HepG2 (cell line): ENCODE data around the gene NKX1-1. TPM values are rescaled to one million over a fixed set of nuclear protein-coding genes. Genes with fewer than 3 reads are reported as not detected.

ENCODE experiments used
- EED ChIP-seq: sonication (generic); formaldehyde crosslinking; IDR thresholded peaks from 2 replicates; pipeline ENCODE4 v1.5.0; 2020; ENCODE audit warnings: mild to moderate bottlenecking, missing genetic modification reagents
- FOXP1 ChIP-seq, 2 experiments: fragments of 450-650 bp in 1 of 2; IDR thresholded peaks; 2 replicates each; pipeline ENCODE4 v1.6.1; 2017 to 2018; ENCODE audit warnings: antibody characterized with exemption in 1 of 2
- GTF2F1 ChIP-seq: fragments of 150-350 bp; IDR thresholded peaks from 2 replicates; pipeline ENCODE4 v1.6.1; 2014; ENCODE audit warnings: low read length
- HDAC1 ChIP-seq: sonication (generic); formaldehyde crosslinking; IDR thresholded peaks from 2 replicates; pipeline ENCODE4 v1.5.1; 2020; ENCODE audit warnings: mild to moderate bottlenecking, missing genetic modification reagents
- KAT8 ChIP-seq: IDR thresholded peaks from 2 replicates; pipeline ENCODE4 v1.6.1; 2016; ENCODE audit warnings: missing genetic modification reagents, missing compliant biosample characterization
- MIXL1 ChIP-seq: IDR thresholded peaks from 2 replicates; pipeline ENCODE4 v1.6.1; 2016
- MYNN ChIP-seq: sonication (generic); formaldehyde crosslinking; IDR thresholded peaks from 2 replicates; pipeline ENCODE4 v1.4.0; 2020; ENCODE audit warnings: mild to moderate bottlenecking, low read depth, missing genetic modification reagents
- NCOR1 ChIP-seq: fragments of 200-600 bp; sonication (generic); IDR thresholded peaks from 2 replicates; pipeline ENCODE4 v1.7.0; 2017; ENCODE audit warnings: antibody characterized with exemption, low read length, borderline replicate concordance
- SP140L ChIP-seq: sonication (generic); formaldehyde crosslinking; IDR thresholded peaks from 2 replicates; pipeline ENCODE4 v1.4.0; 2020; ENCODE audit warnings: missing genetic modification reagents, borderline replicate concordance
- TEAD3 ChIP-seq: optimal IDR thresholded peaks from 2 replicates; pipeline ENCODE3; 2016; ENCODE audit warnings: borderline replicate concordance
- ZFP1 ChIP-seq: IDR thresholded peaks from 2 replicates; pipeline ENCODE4 v1.6.1; 2016
- ZNF20 ChIP-seq: sonication (generic); formaldehyde crosslinking; IDR thresholded peaks from 2 replicates; pipeline ENCODE4 v1.4.0; 2020; ENCODE audit warnings: mild to moderate bottlenecking, moderate library complexity, missing genetic modification reagents
- ZNF430 ChIP-seq: sonication (generic); formaldehyde crosslinking; IDR thresholded peaks from 2 replicates; pipeline ENCODE4 v1.9.0; 2021; ENCODE audit warnings: mild to moderate bottlenecking, missing genetic modification reagents
- ZNF614 ChIP-seq: IDR thresholded peaks from 2 replicates; pipeline ENCODE4 v1.6.1; 2018; ENCODE audit warnings: missing biosample characterization, missing genetic modification reagents, inconsistent platforms, borderline replicate concordance
- ZNF83 ChIP-seq: sonication (generic); formaldehyde crosslinking; IDR thresholded peaks from 2 replicates; pipeline ENCODE4 v1.4.0; 2020; ENCODE audit warnings: missing genetic modification reagents, mild to moderate bottlenecking, borderline replicate concordance
- ZSCAN12 ChIP-seq: sonication (generic); formaldehyde crosslinking; IDR thresholded peaks from 2 replicates; pipeline ENCODE4 v1.9.0; 2021; ENCODE audit warnings: mild to moderate bottlenecking, missing genetic modification reagents
- polyA plus RNA-seq, 8 experiments: library from polyadenylated mRNA; depleted of rRNA in 3 of 8; stranded (reverse) in 7 of 8; unstranded in 1 of 8; fragments of >200 nt; fragmentation: Illumina TruSeq in 4 of 8; extraction: Trizol in 4 of 8; gene quantifications; 2 replicates each; pipeline versions ENCODE4 v1.2.1 to v1.2.3, GENCODE V29; 2011 to 2016; ENCODE audit warnings: low read depth in 4 of 8, missing spikeins in 1 of 8, mixed read lengths in 1 of 8; ENCODE audit not compliant: insufficient read depth in 1 of 8
- total RNA-seq, 5 experiments: library from RNA; depleted of rRNA; stranded (reverse); fragments of >200 nt; fragmentation: Illumina TruSeq; extraction: Trizol; gene quantifications; 2 replicates each; pipeline ENCODE4 v1.2.3, GENCODE V29; 2016; ENCODE audit warnings: low read depth in 1 of 5
- TF ChIP-seq, protein P1 (sequence below): sonication (generic); formaldehyde crosslinking; IDR thresholded peaks from 2 replicates; pipeline ENCODE4 v1.5.1; 2020; ENCODE audit warnings: mild to moderate bottlenecking, missing genetic modification reagents, borderline replicate concordance
- TF ChIP-seq, protein P2 (sequence below): sonication (generic); formaldehyde crosslinking; IDR thresholded peaks from 2 replicates; pipeline ENCODE4 v1.4.0; 2020; ENCODE audit warnings: missing genetic modification reagents
- TF ChIP-seq, protein P3 (sequence below): sonication (generic); formaldehyde crosslinking; IDR thresholded peaks from 2 replicates; pipeline ENCODE4 v1.5.0; 2020; ENCODE audit warnings: mild to moderate bottlenecking, missing genetic modification reagents, borderline replicate concordance

The NKX1-1 gene
- total and polyA plus RNA-seq, 2 of the 13 experiments (the other 11 are each of a cell fraction or from before 2014, with no cell fraction given) = not detected

DNA sequence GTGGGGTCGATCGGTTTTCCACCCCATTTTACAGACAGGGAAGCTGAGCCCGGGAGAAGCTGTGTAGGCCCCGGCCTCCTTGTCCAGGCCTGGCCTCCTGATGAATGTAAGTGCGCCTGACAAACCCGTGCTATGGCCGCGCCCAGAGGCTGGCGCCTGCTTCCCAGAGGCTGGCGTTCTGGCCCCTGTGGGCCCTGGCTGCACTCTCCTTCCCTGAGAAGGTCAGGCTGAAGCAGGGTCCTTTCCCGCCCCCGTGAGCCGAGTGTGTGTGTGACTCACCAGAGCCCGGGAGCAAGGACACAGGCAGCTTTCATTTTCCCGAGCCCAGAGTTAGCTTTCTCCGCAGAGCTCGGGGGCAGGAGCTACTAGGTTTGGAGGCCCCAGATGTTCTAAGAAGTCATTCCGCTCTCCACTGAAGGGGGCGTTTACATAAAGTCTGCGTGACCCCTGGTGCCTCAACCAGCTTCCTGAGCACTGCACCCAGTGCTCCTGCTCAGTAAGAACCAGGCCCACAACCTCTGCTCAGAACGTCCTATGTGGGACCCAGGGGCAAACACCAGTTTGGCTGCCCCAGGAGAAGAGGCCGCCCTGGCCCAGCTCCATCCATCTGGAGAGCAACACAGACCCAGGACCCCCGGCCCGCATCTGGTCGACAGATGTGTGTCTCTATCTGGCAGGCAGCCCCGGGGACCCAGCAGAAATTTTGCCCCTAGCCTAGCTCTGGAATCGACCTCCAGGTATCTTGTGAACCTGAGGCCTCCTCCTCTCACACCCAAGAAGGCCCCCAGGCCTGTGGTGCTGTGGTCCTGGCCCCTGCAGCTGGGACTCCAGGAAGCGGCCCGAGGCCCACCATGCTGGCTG is 45.6 kb downstream of the NKX1-1 start (continued):
- TF ChIP-seq, protein P1, sequence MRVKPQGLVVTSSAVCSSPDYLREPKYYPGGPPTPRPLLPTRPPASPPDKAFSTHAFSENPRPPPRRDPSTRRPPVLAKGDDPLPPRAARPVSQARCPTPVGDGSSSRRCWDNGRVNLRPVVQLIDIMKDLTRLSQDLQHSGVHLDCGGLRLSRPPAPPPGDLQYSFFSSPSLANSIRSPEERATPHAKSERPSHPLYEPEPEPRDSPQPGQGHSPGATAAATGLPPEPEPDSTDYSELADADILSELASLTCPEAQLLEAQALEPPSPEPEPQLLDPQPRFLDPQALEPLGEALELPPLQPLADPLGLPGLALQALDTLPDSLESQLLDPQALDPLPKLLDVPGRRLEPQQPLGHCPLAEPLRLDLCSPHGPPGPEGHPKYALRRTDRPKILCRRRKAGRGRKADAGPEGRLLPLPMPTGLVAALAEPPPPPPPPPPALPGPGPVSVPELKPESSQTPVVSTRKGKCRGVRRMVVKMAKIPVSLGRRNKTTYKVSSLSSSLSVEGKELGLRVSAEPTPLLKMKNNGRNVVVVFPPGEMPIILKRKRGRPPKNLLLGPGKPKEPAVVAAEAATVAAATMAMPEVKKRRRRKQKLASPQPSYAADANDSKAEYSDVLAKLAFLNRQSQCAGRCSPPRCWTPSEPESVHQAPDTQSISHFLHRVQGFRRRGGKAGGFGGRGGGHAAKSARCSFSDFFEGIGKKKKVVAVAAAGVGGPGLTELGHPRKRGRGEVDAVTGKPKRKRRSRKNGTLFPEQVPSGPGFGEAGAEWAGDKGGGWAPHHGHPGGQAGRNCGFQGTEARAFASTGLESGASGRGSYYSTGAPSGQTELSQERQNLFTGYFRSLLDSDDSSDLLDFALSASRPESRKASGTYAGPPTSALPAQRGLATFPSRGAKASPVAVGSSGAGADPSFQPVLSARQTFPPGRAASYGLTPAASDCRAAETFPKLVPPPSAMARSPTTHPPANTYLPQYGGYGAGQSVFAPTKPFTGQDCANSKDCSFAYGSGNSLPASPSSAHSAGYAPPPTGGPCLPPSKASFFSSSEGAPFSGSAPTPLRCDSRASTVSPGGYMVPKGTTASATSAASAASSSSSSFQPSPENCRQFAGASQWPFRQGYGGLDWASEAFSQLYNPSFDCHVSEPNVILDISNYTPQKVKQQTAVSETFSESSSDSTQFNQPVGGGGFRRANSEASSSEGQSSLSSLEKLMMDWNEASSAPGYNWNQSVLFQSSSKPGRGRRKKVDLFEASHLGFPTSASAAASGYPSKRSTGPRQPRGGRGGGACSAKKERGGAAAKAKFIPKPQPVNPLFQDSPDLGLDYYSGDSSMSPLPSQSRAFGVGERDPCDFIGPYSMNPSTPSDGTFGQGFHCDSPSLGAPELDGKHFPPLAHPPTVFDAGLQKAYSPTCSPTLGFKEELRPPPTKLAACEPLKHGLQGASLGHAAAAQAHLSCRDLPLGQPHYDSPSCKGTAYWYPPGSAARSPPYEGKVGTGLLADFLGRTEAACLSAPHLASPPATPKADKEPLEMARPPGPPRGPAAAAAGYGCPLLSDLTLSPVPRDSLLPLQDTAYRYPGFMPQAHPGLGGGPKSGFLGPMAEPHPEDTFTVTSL (CRISPR knock-in tag) = no peak; the same call in 1 of the 2 replicates
- TF ChIP-seq TEAD3 (CRISPR knock-in tag) = no peak
- TF ChIP-seq, protein P2, sequence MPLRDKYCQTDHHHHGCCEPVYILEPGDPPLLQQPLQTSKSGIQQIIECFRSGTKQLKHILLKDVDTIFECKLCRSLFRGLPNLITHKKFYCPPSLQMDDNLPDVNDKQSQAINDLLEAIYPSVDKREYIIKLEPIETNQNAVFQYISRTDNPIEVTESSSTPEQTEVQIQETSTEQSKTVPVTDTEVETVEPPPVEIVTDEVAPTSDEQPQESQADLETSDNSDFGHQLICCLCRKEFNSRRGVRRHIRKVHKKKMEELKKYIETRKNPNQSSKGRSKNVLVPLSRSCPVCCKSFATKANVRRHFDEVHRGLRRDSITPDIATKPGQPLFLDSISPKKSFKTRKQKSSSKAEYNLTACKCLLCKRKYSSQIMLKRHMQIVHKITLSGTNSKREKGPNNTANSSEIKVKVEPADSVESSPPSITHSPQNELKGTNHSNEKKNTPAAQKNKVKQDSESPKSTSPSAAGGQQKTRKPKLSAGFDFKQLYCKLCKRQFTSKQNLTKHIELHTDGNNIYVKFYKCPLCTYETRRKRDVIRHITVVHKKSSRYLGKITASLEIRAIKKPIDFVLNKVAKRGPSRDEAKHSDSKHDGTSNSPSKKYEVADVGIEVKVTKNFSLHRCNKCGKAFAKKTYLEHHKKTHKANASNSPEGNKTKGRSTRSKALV (CRISPR knock-in tag) = no peak
- no peak for TF ChIP-seq SP140L (CRISPR knock-in tag)
- TF ChIP-seq ZNF83 (CRISPR knock-in tag) = no peak
- no peak for TF ChIP-seq ZFP1 (CRISPR knock-in tag)
- TF ChIP-seq MIXL1 = no peak
- TF ChIP-seq NCOR1 = no peak
- no peak for TF ChIP-seq FOXP1 (IDR thresholded peaks at IDR 0.05)
- no peak for TF ChIP-seq FOXP1 (CRISPR knock-in tag; IDR thresholded peaks at IDR 0.05)
- no peak for TF ChIP-seq KAT8 (CRISPR knock-in tag)
- no peak for TF ChIP-seq ZSCAN12 (CRISPR knock-in tag)
- TF ChIP-seq, protein P3, sequence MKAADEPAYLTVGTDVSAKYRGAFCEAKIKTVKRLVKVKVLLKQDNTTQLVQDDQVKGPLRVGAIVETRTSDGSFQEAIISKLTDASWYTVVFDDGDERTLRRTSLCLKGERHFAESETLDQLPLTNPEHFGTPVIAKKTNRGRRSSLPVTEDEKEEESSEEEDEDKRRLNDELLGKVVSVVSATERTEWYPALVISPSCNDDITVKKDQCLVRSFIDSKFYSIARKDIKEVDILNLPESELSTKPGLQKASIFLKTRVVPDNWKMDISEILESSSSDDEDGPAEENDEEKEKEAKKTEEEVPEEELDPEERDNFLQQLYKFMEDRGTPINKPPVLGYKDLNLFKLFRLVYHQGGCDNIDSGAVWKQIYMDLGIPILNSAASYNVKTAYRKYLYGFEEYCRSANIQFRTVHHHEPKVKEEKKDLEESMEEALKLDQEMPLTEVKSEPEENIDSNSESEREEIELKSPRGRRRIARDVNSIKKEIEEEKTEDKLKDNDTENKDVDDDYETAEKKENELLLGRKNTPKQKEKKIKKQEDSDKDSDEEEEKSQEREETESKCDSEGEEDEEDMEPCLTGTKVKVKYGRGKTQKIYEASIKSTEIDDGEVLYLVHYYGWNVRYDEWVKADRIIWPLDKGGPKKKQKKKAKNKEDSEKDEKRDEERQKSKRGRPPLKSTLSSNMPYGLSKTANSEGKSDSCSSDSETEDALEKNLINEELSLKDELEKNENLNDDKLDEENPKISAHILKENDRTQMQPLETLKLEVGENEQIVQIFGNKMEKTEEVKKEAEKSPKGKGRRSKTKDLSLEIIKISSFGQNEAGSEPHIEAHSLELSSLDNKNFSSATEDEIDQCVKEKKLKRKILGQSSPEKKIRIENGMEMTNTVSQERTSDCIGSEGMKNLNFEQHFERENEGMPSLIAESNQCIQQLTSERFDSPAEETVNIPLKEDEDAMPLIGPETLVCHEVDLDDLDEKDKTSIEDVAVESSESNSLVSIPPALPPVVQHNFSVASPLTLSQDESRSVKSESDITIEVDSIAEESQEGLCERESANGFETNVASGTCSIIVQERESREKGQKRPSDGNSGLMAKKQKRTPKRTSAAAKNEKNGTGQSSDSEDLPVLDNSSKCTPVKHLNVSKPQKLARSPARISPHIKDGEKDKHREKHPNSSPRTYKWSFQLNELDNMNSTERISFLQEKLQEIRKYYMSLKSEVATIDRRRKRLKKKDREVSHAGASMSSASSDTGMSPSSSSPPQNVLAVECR (CRISPR knock-in tag) = no peak
- no peak for TF ChIP-seq MYNN
- TF ChIP-seq ZNF20 (CRISPR knock-in tag) = no peak
- TF ChIP-seq EED (CRISPR knock-in tag) = no peak
- no peak for TF ChIP-seq ZNF430
- no peak for TF ChIP-seq GTF2F1
- peak; percentile 35; the same call in 1 of the 2 replicates for TF ChIP-seq HDAC1 (CRISPR knock-in tag)
- TF ChIP-seq ZNF614 (CRISPR knock-in tag) = no peak
